KOPT-K1 (cell line): Measurements from ENCODE around the gene ZNF679.
"Not testable (repeated sequence)": the region's sequence is repeated elsewhere in the genome, so short reads cannot be mapped to it uniquely, and the experiment has no call there.

Experiments used
- H3K27ac ChIP-seq: fragments of 200-600 bp; sonication (generic); 2 replicates; pipeline ENCODE4 v1.5.1; 2016; ENCODE audit warnings: antibody characterized with exemption, mild to moderate bottlenecking, low read depth, low read length; ENCODE audit not compliant: poor library complexity, severe bottlenecking
- H3K36me3 ChIP-seq: fragments of 200-600 bp; sonication (generic); 2 replicates; pipeline ENCODE4 v1.5.1; 2017; ENCODE audit warnings: antibody characterized with exemption, mild to moderate bottlenecking, low read length, moderate library complexity; ENCODE audit not compliant: insufficient read depth
- H3K9me3 ChIP-seq: fragments of 200-600 bp; sonication (generic); 2 replicates; pipeline ENCODE4 v1.5.1; 2017; ENCODE audit warnings: antibody characterized with exemption, low read length, mild to moderate bottlenecking; ENCODE audit not compliant: insufficient read depth, poor library complexity, severe bottlenecking

ZNF679 gene

DNA sequence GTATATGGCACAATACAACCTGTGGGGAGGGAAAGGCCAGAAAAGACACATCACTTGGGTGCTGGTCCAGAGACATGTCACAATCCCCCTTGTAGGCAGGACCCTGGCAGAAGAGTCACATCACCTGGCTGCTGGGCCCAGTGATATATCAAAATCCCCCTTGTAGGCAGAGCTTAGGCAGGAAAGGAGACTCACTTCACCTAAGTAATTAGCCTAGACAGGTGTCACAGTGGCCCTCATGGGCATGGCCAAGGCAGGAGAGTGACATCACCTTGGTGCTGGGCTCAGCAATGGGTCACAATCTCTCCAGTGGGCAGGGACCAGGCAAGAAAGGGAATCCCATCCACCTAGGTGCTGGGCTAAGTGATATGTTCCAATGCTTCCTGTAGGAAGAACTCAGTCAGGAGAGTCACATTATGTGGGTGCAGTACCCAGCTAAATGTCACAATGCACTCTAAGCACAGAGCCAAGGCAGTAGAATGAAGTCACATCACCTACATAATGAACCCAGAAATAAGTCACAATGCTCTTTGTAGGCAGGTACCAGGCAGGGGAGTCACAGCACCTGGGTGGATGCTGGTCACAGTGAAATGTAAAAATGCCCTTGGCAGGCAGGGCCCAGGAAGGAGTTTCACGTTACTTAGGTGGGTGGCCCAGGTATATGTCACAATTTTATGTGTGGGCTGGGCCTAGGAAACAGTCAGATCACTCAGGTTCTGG, 66.6 kb downstream of the ZNF679 start:
- Histone ChIP-seq H3K36me3 (no peaks in the 10 kb centered on the region), H3K9me3 (peaks cover 16% of the 10 kb centered on the region), H3K27ac (no peak overlapping the region)

DNA sequence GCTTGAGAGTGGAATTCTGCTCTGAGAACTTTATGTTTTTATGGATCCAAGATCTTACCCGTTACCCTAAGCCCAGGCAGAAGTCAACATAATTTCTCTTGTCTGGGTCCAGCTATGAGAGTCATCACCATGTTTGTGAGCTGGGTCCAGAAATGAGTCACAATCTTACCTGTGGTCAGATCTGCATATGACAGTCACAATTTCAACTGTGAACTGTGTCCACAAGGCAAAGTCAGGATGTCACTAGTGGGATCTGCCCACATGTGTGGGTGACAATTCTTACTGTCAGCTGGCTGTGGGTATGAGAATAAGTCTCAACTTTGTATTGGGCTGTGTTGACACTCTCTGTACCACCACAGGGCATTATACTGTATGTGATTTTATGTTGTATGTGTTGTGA, 69.1 kb downstream of the ZNF679 start:
- H3K27ac ChIP-seq, H3K36me3 ChIP-seq: not testable (repeated sequence)
- H3K9me3 ChIP-seq = peaks cover 20% of the 10 kb centered on the region

DNA sequence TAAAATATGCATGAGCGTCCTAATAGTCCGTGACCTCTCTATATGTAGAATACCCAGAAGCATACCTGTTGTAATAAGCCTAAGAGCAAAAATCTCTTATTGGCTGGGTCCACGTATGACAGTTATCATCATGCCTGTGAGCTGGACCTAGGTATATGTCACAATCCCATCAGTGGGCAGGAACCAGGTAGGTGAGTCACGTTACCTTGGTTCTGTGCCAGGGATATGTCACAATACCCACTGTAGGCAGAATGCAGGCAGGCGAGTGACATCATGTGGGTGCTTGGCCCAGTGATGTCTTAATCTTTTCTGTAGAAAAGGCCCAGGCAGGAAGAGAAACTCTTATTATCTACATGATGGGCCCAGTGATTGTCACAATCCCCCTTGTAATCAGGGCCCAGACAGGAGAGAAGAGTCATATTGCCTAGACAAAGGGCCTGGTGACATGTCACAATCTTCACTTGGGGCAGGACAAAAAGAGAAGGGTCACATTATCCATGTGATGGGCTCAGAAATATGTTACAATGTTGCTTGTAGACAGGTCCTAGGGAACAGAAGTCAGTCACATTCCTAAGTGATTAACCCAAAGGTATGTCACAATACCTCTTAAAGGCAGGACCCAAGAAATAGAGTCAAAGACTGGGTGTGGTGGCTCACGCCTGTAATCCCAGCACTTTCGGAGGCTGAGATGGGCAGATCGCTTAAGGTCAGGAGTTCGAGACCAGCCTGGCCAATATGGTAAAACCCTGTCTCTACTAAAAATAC, 72.5 kb downstream of the ZNF679 start:
- Histone ChIP-seq H3K27ac (no peak overlapping the region), H3K36me3 (no peaks in the 10 kb centered on the region), H3K9me3 (peaks cover 24% of the 10 kb centered on the region)

DNA sequence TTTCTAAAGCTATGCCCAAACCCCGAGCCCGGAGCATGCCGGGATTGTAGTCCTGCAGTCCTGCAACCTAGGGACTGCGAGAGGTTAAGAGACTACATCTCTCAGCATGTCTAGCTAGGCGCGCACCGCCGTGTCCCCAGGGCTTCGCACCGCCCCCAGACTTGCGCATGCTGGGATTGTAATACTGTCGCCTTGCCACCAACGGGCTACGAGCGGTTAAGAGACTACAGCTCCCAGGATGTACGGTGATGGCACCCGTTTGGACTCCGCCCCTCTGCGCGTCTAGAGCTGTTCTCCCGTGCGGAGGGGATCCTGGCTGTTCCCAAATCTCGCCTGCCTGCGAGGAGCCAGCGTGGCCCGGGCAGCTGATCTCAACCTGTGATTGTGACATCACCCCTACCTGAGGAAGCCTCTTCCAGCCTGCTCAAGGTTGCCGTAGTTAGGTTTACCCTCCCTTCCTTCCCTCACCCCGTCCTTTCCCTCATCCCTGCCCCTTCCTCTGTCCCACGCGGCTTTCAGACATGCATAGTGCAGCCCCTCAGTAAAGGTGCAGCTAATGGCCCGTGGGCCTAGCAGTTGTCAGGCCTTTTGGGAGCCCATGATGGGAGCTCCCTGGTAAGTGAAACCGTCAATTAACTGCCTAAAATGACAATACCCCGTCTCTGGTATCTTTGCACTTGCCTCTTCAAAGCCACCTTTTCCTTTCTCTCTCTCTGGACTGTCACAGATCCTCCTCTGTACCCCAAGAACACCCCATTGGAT, 79.2 kb downstream of the ZNF679 start:
- no peaks in the 10 kb centered on the region for H3K36me3 ChIP-seq
- H3K27ac ChIP-seq = peak overlapping the region; percentile 69
- H3K9me3 ChIP-seq = peaks cover 4% of the 10 kb centered on the region

DNA sequence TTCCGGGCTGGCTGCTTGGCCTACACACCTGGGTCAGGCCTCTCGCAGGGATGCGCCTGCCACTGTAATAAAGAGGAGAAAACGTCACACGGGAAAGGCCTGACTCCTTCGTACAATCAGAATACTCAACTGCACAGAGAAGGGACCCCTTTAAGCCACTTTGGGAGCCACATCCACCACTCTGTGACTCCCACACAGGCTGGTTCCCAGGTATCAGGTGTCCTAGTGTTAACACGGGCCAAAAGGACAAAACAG, 79.7 kb downstream of the ZNF679 start:
- H3K36me3 ChIP-seq = no peaks in the 10 kb centered on the region
- peaks cover 4% of the 10 kb centered on the region for H3K9me3 ChIP-seq
- peak overlapping the region; percentile 69 for H3K27ac ChIP-seq

DNA sequence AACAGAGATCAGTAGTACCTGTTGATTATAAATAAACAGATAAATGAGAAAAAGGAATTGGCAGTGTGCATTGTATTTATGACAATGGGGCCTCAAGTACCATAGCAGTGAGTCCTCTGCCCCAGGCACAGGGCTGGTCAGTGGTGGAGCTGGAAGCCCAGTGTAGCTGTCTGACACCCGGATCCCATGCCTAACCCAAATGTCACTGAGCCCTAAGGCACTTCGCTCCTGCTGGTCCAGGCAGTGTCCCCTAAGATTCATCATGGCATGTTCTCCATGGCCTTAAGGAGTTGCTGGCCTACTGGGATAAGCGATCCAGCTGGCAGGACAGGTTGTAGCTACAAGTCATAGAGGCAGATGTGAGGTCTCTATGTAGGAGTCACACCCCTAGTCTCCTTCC, 82.2 kb downstream of the ZNF679 start:
- no peak overlapping the region for H3K27ac ChIP-seq
- peaks cover 2% of the 10 kb centered on the region for H3K9me3 ChIP-seq
- H3K36me3 ChIP-seq = peaks cover 5% of the 10 kb centered on the region; the same call in 1 of the 2 replicates

DNA sequence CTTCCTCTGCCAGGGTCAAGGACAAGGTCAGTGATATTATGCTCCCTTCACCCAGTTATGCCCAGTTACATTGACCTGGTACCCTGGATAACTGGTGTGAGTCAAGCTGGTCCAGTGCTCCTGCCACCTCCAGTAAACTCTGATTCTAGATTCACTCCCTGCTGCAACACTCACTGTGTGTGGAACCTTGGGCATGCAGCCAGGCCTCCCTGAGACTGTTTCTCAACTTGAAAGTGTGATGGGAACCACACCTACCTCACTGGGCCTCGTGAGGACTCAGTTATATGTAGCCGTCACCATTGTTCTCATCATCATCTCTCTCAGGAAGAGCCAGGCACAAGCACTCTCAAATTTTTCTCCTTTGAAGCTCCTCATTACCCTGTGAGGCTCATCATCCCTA, 84.6 kb downstream of the ZNF679 start:
- Histone ChIP-seq H3K9me3 (peaks cover 26% of the 10 kb centered on the region), H3K27ac (peak overlapping the region; percentile 12), H3K36me3 (peaks cover 25% of the 10 kb centered on the region; the same call in 1 of the 2 replicates)

DNA sequence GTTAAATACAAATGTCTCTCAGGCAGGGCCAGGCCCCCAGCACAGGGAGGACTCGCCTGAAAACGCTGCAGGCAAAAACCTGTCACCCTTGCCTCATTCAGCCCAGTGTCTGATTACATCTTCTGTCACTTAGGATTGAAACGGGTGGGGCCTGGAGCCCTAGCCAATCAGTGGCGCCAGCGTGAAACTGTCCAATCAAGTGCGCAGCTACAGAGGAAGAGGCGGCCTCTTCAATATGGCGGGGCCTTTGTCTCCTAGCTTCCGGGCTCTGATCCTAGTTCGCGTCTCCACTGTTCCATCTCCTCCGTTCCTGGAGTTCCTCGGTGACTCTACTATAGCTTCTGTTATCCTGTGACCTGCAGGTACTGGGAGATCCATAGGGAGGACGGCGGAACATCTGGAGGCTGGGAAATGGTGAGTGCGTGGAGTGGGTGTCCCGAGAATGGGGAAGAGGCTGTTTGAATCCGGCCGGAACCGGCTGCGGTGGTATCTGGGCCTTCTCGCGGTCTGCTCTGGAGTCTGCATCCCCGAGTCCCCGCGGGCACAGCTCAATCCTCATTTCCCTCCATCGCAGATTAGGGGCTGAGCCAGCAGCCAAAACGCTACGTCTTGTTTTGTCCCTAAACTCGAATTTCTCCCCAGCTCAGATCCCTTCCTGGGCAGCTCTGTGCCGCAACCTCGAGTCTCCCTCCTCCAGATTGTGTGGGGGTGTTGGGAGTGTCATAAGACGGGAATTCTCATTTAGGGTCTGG, 85.6 kb downstream of the ZNF679 start, which contains the start of gene ZNF736:
TSS of gene ZNF736 (plus strand) at position 222 of the 752 bp plus-strand sequence. CDS start at position 412, 190 bp downstream.
- Histone ChIP-seq H3K9me3 (peaks cover 35% of the 10 kb centered on the region), H3K27ac (peak within 1 kb of the TSS; percentile 86), H3K36me3 (peaks cover 31% of the 10 kb centered on the region; the same call in 1 of the 2 replicates)

DNA sequence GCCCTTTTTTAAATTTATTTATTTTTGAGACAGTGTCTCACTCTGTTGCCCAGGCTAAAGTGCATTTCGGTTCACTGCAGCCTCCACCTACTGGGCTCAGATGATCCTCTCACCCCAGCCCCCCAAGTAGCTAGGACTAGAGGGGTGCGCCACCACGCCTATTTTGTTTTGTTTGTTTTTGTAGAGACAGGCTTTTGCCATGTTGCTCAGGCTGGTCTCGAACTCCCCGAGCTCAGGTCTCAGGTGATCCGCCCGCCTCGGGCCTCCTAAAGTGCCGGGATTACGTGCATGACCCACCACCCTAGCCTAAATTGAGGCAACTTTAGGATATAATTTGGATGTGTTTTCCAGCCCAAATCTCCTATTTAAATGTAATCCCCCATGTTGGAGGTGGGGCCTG, 86.3 kb downstream of the ZNF679 start:
- H3K27ac ChIP-seq = peak overlapping the region; percentile 86
- peaks cover 39% of the 10 kb centered on the region for H3K9me3 ChIP-seq
- peaks cover 34% of the 10 kb centered on the region; the same call in 1 of the 2 replicates for H3K36me3 ChIP-seq

DNA sequence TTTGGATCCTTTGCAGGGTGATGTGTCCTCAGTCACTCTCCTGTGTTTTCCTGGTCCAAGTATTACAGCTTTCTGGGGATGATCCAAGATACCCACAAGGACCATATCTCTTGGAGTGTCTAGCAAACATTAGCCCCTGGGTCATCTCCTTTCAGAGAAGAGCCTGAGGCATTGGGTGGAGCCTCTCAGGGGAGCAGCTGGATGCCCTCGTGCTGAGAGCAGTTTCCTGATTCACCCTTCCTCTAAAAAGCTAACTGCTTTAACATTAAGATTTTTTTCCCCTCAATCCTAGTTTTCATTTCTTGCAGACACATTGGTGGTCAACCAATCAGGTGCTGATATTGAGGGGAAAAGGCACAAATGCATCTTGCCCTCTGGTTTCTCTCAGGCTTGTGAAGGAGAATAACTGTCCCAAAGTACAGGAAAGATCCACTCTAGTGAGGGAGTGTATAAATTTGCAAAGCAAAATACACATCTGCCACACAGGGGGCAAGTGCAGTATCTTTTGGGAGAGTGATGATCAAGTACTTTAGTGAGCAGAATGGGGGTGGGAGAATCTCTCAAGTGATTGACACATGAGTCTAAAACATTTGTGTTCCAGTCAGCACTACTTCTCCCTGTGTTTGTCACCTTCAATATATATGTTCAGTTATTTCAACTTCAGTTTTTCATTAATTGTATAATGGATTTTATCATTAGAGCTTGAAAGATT, 87.9 kb downstream of the ZNF679 start:
- Histone ChIP-seq H3K36me3 (peaks cover 48% of the 10 kb centered on the region), H3K9me3 (peaks cover 56% of the 10 kb centered on the region)
- not testable (repeated sequence) for H3K27ac ChIP-seq
